Panc1 (cell line): ENCODE data around the gene NUDT4B. TPM values are rescaled to one million over a fixed set of nuclear protein-coding genes. Genes with fewer than 3 reads are reported as not detected.
"Not testable (repeated sequence)": the region's sequence is repeated elsewhere in the genome, so short reads cannot be mapped to it uniquely, and the experiment has no call there.

Experiments
- ATAC-seq: fragments of 200-7000 bp; cut with Tn5 transposase; 2 replicates; pipeline ENCODE4 v1.9.1; 2020; ENCODE audit warnings: mild to moderate bottlenecking, moderate library complexity
- Bru-seq: library from RNA; stranded (reverse); fragments of 400-500 nt; gene quantifications from one replicate; lab custom pipeline; 2021; lab: Mats Ljungman, UMichigan
- BruChase-seq, 2 experiments: library from RNA; stranded (reverse); fragments of 400-500 nt; gene quantifications; one replicate each; lab custom pipeline; 2021; lab: Mats Ljungman, UMichigan
- BruUV-seq: library from RNA; stranded (reverse); fragments of 400-500 nt; replicated peaks from 2 replicates; lab custom pipeline; 2021; lab: Mats Ljungman, UMichigan
- CTCF ChIA-PET: fragments of 300-600 bp; sonication (Branson Sonifier 250); formaldehyde crosslinking; loops from one replicate; lab custom pipeline; 2022; ENCODE audit warnings: antibody characterized with exemption; lab: Charles Lee
- POLR2A ChIA-PET: fragments of 300-600 bp; sonication (Branson Sonifier 250); formaldehyde crosslinking; loops from one replicate; lab custom pipeline; 2022; ENCODE audit warnings: antibody characterized with exemption; lab: Charles Lee
- DNase-seq: peaks from one replicate; pipeline ENCODE4 v3.0.0-alpha.2; 2010; ENCODE audit warnings: low read depth, low spot score
- H3K27ac ChIP-seq: 2 replicates; pipeline ENCODE4 v1.5.1; 2011; ENCODE audit warnings: mild to moderate bottlenecking, low read length, inconsistent platforms
- H3K27me3 ChIP-seq: fragments of 200-500 bp; sonication (Bioruptor generic); 2 replicates; pipeline ENCODE4 v1.6.0; 2014; ENCODE audit warnings: low read length, inconsistent platforms; ENCODE audit not compliant: control insufficient read depth, insufficient read depth
- H3K36me3 ChIP-seq: fragments of 200-500 bp; sonication (Bioruptor generic); 2 replicates; pipeline ENCODE4 v1.5.1; 2014; ENCODE audit warnings: inconsistent platforms, mild to moderate bottlenecking, low read length, moderate library complexity; ENCODE audit not compliant: control insufficient read depth, insufficient read depth
- H3K4me1 ChIP-seq: 2 replicates; pipeline ENCODE4 v1.5.1; 2011; ENCODE audit warnings: inconsistent platforms, mild to moderate bottlenecking, low read length, moderate library complexity; ENCODE audit not compliant: control insufficient read depth, insufficient read depth
- H3K4me3 ChIP-seq, 2 experiments: 2 replicates each; pipeline ENCODE4 v1.5.1; 2011 to 2012; ENCODE audit warnings: low read depth in 2 of 2, low read length in 2 of 2, mild to moderate bottlenecking in 2 of 2, inconsistent platforms in 1 of 2, moderate library complexity in 1 of 2
- H3K9me3 ChIP-seq: fragments of 200-500 bp; sonication (Bioruptor generic); 2 replicates; pipeline ENCODE4 v1.5.1; 2014; ENCODE audit warnings: low read depth, mild to moderate bottlenecking, inconsistent platforms, low read length, moderate library complexity; ENCODE audit not compliant: control insufficient read depth, insufficient read depth
- in situ Hi-C: cut with HindIII; loops from 2 replicates; pipeline ENCODE4 v1.10.0; 2016; ENCODE audit warnings: low sequenced_read_pairs, low pct_unique_long_range_greater_than_20kb
- intact Hi-C: fragments of 100-400 bp; cut with micrococcal nuclease; formaldehyde crosslinking; loops from one replicate; pipeline ENCODE4 v1.10.0; 2022; ENCODE audit not compliant: unreplicated experiment
- long read RNA-seq: library from polyadenylated mRNA; unstranded; transcript quantifications from one replicate; pipeline ENCODE4 v2.0.0, GENCODE V29; 2021; ENCODE audit not compliant: unreplicated experiment
- polyA plus RNA-seq: library from polyadenylated mRNA; unstranded; fragments of >200 nt; gene quantifications from one replicate; pipeline ENCODE4 v1.2.1, GENCODE V29; 2012; ENCODE audit warnings: missing spikeins; ENCODE audit not compliant: insufficient read length
- total RNA-seq: library from RNA; stranded (reverse); gene quantifications from one replicate; pipeline ENCODE4 v1.2.1, GENCODE V29; 2021; ENCODE audit not compliant: unreplicated experiment

The NUDT4B gene
- total RNA-seq (0.59 TPM), Bru-seq, nascent RNA (not detected), BruChase-seq, experiment 1, labeled RNA remaining after a 2-hour chase (not detected), BruChase-seq, experiment 2, labeled RNA remaining after a 6-hour chase (not detected)
- not detected for polyA plus RNA-seq
- long read RNA-seq, partial matches to known transcripts = 0 of 2 reads
- long read RNA-seq, other reads (novel, unspliced or antisense) = 0 of 2 reads

DNA sequence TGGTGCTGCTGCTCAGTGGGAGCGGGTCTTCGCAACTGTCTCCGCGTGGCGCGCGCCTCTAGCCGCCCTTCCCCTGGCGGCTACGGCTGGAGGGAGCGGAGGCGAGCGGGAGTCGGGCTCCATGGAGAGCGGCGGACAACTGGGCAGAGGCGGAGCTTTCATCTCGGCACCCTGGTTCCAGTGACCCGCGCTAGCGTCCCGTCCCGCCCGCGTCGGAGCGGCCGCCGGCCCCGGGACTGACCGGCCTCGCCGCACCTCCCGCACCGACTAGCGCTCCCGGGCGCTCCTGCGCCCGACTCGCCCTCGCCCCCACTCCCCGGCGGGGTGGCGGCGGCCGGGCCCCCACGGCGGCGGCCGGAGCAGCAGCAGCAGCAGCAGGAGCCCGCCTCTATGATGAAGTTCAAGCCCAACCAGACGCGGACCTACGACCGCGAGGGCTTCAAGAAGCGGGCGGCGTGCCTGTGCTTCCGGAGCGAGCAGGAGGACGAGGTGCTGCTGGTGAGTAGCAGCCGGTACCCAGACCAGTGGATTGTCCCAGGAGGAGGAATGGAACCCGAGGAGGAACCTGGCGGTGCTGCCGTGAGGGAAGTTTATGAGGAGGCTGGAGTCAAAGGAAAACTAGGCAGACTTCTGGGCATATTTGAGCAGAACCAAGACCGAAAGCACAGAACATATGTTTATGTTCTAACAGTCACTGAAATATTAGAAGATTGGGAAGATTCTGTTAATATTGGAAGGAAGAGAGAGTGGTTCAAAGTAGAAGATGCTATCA lies at the start of gene NUDT4B:
Gene NUDT4B, plus strand, starts transcription at position 212 of the 772 bp plus-strand sequence. Its CDS starts 179 bp downstream, at position 391.
- peak; percentile 85 for ATAC-seq
- H3K36me3 ChIP-seq, H3K27me3 ChIP-seq, BruUV-seq, H3K4me1 ChIP-seq, H3K9me3 ChIP-seq, in situ Hi-C loops, POLR2A ChIA-PET, DNase-seq, H3K27ac ChIP-seq, CTCF ChIA-PET, intact Hi-C loops, H3K4me3 ChIP-seq: not testable (repeated sequence)

DNA sequence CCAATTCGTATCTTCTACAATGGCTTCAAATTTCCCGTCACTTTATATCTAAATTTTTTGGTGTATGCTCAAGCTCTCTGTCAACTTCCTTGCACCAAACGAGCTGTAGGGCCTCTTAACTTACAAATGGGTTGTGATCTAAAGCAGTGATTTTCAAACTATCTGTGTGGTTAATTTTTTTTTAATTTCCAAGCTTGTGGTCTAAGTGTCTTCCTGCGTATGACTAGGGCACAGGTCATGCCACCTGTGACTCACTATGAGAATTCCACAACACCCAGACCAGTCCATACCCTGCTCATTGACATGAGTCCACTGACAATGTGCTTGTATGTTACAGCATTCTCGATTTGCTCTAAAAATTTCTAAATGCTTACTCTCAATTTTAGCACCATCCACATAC lies 49.2 kb upstream of the NUDT4B start:
- BruUV-seq, H3K4me1 ChIP-seq, H3K27me3 ChIP-seq, intact Hi-C loops, H3K36me3 ChIP-seq, H3K27ac ChIP-seq, in situ Hi-C loops, ATAC-seq, H3K9me3 ChIP-seq, H3K4me3 ChIP-seq, DNase-seq, POLR2A ChIA-PET, CTCF ChIA-PET: not testable (repeated sequence)

GRCh38 chr1:148702242-148702641 lies 46.3 kb upstream of the NUDT4B start:
- ATAC-seq, intact Hi-C loops, H3K27me3 ChIP-seq, H3K4me1 ChIP-seq, H3K9me3 ChIP-seq, BruUV-seq, in situ Hi-C loops, POLR2A ChIA-PET, H3K36me3 ChIP-seq, DNase-seq, H3K27ac ChIP-seq, H3K4me3 ChIP-seq, CTCF ChIA-PET: not testable (repeated sequence)

DNA sequence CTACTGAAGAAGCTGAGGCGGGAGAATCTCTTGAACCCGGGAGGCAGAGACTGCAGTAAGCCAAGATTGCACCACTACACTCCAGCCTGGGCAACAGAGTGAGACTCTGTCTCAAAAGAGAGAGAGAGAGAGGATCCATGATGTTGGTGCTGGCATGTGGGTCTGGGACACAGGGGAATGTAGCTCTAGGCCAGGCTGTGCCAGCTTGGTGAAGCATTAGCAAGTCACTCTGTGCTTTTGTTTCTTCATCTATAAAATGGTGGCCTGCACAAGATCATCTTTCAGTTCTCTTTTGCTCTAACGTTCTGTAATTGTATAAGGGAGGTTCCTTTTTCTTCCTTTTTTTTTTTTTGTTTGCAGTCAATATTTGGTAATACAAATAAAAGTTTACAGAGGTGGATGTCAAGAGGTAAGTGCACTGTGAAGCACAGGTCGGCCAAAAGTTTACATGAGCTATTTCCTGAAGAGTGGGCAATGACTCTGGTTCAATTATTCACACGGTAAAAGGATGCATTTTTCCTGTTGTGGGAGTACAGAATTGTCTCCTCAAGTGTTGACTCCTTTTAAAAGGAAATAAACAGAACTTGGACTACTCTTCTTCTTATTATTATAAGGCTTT lies 44.5 kb upstream of the NUDT4B start:
- H3K9me3 ChIP-seq, ATAC-seq, intact Hi-C loops, H3K36me3 ChIP-seq, H3K4me3 ChIP-seq, CTCF ChIA-PET, H3K27me3 ChIP-seq, in situ Hi-C loops, POLR2A ChIA-PET, H3K27ac ChIP-seq, H3K4me1 ChIP-seq, DNase-seq, BruUV-seq: not testable (repeated sequence)

DNA sequence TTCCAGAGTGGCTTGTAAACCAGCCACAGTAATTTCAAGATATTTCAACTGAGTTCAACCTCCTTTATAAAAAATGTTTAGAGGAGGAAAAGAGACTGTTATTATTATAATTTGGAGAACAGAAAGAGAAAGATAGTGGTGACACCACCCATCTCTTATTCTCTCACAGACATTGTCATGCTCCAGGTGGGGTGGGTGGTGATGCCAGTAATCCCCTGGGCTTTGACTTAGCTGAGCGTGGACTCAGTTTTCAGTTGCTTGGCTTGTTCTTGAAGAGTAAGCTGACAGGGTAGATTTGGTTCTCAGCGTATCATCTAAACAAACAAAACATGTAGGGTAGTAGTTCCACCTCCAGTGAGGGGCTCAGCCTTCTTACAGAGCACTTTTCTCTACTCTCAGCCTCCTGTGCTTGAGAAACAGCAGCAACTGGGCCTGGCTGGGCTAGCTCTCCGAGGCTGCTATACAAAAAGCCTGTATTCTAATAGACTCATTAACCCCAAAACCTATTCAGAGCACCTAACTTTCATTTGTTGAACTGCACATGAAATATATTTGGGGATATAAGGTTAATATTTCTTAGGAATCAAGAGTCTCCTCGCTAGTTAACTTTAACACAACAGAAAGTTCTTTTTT lies 43.1 kb upstream of the NUDT4B start:
- in situ Hi-C loops, H3K9me3 ChIP-seq, DNase-seq, ATAC-seq, H3K4me3 ChIP-seq, H3K27ac ChIP-seq, BruUV-seq, CTCF ChIA-PET, POLR2A ChIA-PET, H3K27me3 ChIP-seq, H3K36me3 ChIP-seq, intact Hi-C loops, H3K4me1 ChIP-seq: not testable (repeated sequence)

DNA sequence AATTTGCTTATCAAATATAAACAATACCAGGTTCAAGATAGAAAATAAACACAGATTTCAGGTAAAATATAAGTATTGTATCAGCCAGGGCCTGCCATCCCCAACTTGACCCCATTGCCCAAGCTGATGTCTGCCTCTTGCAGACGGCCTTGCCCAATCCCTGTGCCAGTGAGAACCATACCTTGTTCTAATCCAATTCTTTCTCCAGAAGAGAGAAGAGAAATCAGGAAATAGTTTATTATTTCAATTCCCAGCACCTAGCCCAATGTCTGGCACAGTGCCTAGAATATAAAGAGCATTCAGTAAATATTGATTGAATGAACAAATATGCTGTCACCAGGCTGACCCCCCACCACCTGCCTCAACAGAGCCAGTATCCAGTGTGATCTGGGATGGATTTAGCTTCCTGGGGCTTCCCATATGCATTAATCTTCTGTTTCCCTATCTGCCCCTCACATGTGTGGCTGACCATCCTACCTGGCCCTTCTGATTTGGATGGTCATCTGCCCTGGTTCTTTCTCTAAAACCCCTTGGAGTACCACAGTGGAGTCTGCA lies 39.7 kb upstream of the NUDT4B start:
- intact Hi-C loops, CTCF ChIA-PET: not testable (repeated sequence)

More for the DNA sequence above, 39.7 kb upstream of the NUDT4B start:
- H3K4me3 ChIP-seq, H3K27ac ChIP-seq, H3K9me3 ChIP-seq, in situ Hi-C loops, DNase-seq, POLR2A ChIA-PET, ATAC-seq, H3K4me1 ChIP-seq, BruUV-seq, H3K36me3 ChIP-seq, H3K27me3 ChIP-seq: not testable (repeated sequence)
